A549 (cell line): ENCODE measurements around the gene IGF2R.

ENCODE experiments used
- CBX2 ChIP-seq: fragments of 200-600 bp; sonication (generic); IDR thresholded peaks from 2 replicates; pipeline ENCODE4 v1.6.1; 2016; ENCODE audit warnings: low read depth, mild to moderate bottlenecking, borderline replicate concordance
- MAFK ChIP-seq: fragments of 450-650 bp; IDR thresholded peaks from 2 replicates; pipeline ENCODE4 v1.6.1; 2014; ENCODE audit not compliant: partially characterized antibody
- POLR2A ChIP-seq: IDR thresholded peaks from 2 replicates; pipeline ENCODE4 v1.6.1; 2012; ENCODE audit warnings: mild to moderate bottlenecking, low read length
- RAD21 ChIP-seq, 2 experiments: fragments of >200 bp in 1 of 2; sonication (Bioruptor Twin) in 1 of 2; formaldehyde crosslinking in 1 of 2; IDR thresholded peaks in 1 of 2; conservative IDR thresholded peaks in 1 of 2; 2 replicates in 1 of 2; 3 replicates in 1 of 2; pipeline ENCODE4 v1.6.1; 2012 to 2018; ENCODE audit warnings: inconsistent platforms in 1 of 2
- TF ChIP-seq, protein P1 (sequence below): fragments of >200 bp; sonication (Bioruptor Twin); formaldehyde crosslinking; IDR thresholded peaks from 3 replicates; pipeline ENCODE4 v1.5.1; 2016

DNA sequence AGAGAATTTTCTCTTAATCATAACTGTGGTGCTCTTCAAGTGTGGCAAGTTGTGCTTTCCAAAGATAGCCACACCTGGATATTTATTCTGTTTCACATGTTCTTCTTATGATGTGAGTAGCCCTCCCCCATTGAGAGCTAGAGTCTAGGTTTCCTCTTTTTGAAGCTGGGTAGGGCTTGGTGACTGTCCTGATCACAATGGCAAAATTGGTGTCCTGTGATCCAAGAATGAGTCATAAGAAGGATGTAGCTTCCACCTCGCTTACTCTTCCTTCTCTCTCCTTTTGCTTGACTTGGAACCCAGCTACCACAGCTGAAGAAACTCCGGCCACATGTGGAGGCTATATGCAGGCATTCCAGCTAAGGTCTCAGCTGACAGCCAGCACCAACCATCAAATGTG, 7.4 kb upstream of the IGF2R start:
- TF ChIP-seq, protein P1, sequence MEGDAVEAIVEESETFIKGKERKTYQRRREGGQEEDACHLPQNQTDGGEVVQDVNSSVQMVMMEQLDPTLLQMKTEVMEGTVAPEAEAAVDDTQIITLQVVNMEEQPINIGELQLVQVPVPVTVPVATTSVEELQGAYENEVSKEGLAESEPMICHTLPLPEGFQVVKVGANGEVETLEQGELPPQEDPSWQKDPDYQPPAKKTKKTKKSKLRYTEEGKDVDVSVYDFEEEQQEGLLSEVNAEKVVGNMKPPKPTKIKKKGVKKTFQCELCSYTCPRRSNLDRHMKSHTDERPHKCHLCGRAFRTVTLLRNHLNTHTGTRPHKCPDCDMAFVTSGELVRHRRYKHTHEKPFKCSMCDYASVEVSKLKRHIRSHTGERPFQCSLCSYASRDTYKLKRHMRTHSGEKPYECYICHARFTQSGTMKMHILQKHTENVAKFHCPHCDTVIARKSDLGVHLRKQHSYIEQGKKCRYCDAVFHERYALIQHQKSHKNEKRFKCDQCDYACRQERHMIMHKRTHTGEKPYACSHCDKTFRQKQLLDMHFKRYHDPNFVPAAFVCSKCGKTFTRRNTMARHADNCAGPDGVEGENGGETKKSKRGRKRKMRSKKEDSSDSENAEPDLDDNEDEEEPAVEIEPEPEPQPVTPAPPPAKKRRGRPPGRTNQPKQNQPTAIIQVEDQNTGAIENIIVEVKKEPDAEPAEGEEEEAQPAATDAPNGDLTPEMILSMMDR = no peak
- no peak for TF ChIP-seq POLR2A
- TF ChIP-seq RAD21 (conservative IDR thresholded peaks at IDR 0.05 in 1 of 2, IDR thresholded peaks at IDR 0.05 in 1 of 2) = no peak
- TF ChIP-seq MAFK = no peak
- TF ChIP-seq CBX2 = no peak
